H1 (cell line): ENCODE data around the gene DMBX1.

Source experiments
- EZH2 ChIP-seq: fragments of 200-600 bp; sonication (generic); IDR thresholded peaks from 2 replicates; pipeline ENCODE4 v1.7.1; 2012; ENCODE audit warnings: low read depth, mild to moderate bottlenecking, moderate library complexity, low read length, inconsistent platforms; ENCODE audit not compliant: severe bottlenecking
- GABPA ChIP-seq: IDR thresholded peaks from 2 replicates; pipeline ENCODE4 v1.6.1; 2011; ENCODE audit warnings: mild to moderate bottlenecking, low read length, moderate library complexity, borderline replicate concordance; ENCODE audit not compliant: insufficient read depth
- JUN ChIP-seq: IDR thresholded peaks from 2 replicates; pipeline ENCODE4 v1.6.1; 2011; ENCODE audit warnings: low read depth, mild to moderate bottlenecking, improper control_type of control experiment, low read length
- POLR2AphosphoS5 ChIP-seq: IDR thresholded peaks from 2 replicates; pipeline ENCODE4 v1.6.1; 2011; ENCODE audit warnings: low read depth, low read length
- POU5F1 ChIP-seq: IDR thresholded peaks from 2 replicates; pipeline ENCODE4 v1.6.1; 2011; ENCODE audit warnings: low read depth, mild to moderate bottlenecking, low read length, moderate library complexity
- RBBP5 ChIP-seq: IDR thresholded peaks from 2 replicates; pipeline ENCODE4 v1.7.1; 2012; ENCODE audit warnings: low read depth, mild to moderate bottlenecking, inconsistent platforms, low read length, moderate library complexity, borderline replicate concordance
- SIN3A ChIP-seq, 2 experiments: IDR thresholded peaks in 1 of 2; conservative IDR thresholded peaks in 1 of 2; 2 replicates each; pipeline ENCODE4 v1.6.1; 2011 to 2012; ENCODE audit warnings: low read length in 2 of 2, improper control_type of control experiment in 1 of 2, low read depth in 1 of 2, mild to moderate bottlenecking in 1 of 2
- SP4 ChIP-seq: IDR thresholded peaks from 2 replicates; pipeline ENCODE4 v1.6.1; 2012; ENCODE audit warnings: low read length, inconsistent platforms
- TF ChIP-seq, protein P1 (sequence below), 3 experiments: IDR thresholded peaks; 1 replicate in 2 of 3; 2 replicates in 1 of 3; pipeline versions ENCODE4 v1.5.1 to v1.6.1; 2011; ENCODE audit warnings: low read length in 3 of 3, mild to moderate bottlenecking in 3 of 3, inconsistent platforms in 2 of 3, low read depth in 1 of 3, moderate library complexity in 1 of 3; ENCODE audit not compliant: insufficient read depth in 1 of 3; ENCODE audit errors: control extremely low read depth in 1 of 3

DNA sequence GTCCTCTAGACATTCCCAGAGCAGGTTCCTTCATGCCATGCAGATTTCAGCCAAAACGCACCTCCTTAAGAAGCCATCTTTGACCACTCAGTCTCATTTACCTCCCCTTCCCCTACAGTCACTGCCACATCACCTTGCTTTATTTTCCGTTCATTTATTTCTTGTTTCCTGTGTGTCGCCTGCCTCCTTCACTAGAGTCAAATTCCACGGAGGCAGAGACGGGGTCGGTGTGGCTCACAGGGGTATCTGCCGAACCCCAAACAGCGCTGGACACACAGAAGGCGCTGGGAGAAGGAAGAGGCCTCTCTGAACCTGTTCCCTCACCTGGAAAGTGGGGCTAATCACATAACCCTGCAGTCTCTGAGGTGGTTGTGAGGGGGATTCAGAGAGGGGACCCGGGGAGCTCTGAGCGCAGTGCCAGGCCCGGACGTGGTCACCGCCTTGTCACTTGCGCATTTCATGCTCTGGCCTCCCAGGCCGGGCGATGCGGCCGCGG lies 23.6 kb upstream of the DMBX1 start:
- TF ChIP-seq, protein P1, sequence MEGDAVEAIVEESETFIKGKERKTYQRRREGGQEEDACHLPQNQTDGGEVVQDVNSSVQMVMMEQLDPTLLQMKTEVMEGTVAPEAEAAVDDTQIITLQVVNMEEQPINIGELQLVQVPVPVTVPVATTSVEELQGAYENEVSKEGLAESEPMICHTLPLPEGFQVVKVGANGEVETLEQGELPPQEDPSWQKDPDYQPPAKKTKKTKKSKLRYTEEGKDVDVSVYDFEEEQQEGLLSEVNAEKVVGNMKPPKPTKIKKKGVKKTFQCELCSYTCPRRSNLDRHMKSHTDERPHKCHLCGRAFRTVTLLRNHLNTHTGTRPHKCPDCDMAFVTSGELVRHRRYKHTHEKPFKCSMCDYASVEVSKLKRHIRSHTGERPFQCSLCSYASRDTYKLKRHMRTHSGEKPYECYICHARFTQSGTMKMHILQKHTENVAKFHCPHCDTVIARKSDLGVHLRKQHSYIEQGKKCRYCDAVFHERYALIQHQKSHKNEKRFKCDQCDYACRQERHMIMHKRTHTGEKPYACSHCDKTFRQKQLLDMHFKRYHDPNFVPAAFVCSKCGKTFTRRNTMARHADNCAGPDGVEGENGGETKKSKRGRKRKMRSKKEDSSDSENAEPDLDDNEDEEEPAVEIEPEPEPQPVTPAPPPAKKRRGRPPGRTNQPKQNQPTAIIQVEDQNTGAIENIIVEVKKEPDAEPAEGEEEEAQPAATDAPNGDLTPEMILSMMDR (IDR thresholded peaks at IDR 0.05; ENCODE audit: control extremely low read depth in 1 of 3, insufficient read depth in 1 of 3, low read depth in 1 of 3, low read length in 3 of 3) = no peak
- no peak for TF ChIP-seq GABPA
- no peak for TF ChIP-seq POU5F1
- no peak for TF ChIP-seq SP4
- TF ChIP-seq POLR2AphosphoS5 = no peak
- no peak for TF ChIP-seq JUN
- no peak for TF ChIP-seq RBBP5
- TF ChIP-seq SIN3A (conservative IDR thresholded peaks at IDR 0.05 in 1 of 2, IDR thresholded peaks at IDR 0.05 in 1 of 2; ENCODE audit: low read depth in 1 of 2, low read length in 2 of 2) = no peak
- TF ChIP-seq EZH2 = no peak
